VCaP (cell line): ENCODE results near the gene EPHA7.

Source experiments
- H3K27ac ChIP-seq: fragments of 450-650 bp; 2 replicates; pipeline ENCODE4 v1.5.1; 2017
- TF ChIP-seq, protein P1 (sequence below): fragments of 450-650 bp; conservative IDR thresholded peaks from 2 replicates; pipeline ENCODE4 v1.5.1; 2017; ENCODE audit warnings: mild to moderate bottlenecking, moderate library complexity

Gene EPHA7

GRCh38 chr6:93350774-93351173, 68.6 kb downstream of the EPHA7 start:
- TF ChIP-seq, protein P1, sequence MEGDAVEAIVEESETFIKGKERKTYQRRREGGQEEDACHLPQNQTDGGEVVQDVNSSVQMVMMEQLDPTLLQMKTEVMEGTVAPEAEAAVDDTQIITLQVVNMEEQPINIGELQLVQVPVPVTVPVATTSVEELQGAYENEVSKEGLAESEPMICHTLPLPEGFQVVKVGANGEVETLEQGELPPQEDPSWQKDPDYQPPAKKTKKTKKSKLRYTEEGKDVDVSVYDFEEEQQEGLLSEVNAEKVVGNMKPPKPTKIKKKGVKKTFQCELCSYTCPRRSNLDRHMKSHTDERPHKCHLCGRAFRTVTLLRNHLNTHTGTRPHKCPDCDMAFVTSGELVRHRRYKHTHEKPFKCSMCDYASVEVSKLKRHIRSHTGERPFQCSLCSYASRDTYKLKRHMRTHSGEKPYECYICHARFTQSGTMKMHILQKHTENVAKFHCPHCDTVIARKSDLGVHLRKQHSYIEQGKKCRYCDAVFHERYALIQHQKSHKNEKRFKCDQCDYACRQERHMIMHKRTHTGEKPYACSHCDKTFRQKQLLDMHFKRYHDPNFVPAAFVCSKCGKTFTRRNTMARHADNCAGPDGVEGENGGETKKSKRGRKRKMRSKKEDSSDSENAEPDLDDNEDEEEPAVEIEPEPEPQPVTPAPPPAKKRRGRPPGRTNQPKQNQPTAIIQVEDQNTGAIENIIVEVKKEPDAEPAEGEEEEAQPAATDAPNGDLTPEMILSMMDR: no peak
- H3K27ac ChIP-seq: no peak overlapping the region

- no peak overlapping the region for H3K27ac ChIP-seq
- TF ChIP-seq, protein P1: no peak
Measured at GRCh38 chr6:93344333-93344835, 75.0 kb downstream of the EPHA7 start.

DNA sequence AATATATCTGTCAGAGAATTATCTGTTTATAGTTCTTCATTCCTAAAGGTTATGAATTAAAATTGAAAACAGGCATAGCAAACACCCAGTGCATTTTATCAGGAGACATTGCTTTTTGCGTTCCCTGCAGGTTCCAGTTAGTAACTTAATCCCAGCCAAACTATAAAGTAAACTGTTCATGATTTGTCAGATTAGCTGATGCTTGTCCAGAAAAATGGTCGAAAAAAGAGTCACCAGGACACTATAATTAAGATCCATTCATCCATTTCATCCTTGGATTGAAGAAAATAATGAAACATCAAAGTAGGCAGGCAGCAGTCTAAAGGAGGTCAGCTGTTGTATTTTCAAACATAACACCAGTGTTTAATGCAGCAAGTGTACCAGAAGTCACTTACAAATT, 75.9 kb downstream of the EPHA7 start:
- TF ChIP-seq, protein P1: no peak
- no peak overlapping the region for H3K27ac ChIP-seq

DNA sequence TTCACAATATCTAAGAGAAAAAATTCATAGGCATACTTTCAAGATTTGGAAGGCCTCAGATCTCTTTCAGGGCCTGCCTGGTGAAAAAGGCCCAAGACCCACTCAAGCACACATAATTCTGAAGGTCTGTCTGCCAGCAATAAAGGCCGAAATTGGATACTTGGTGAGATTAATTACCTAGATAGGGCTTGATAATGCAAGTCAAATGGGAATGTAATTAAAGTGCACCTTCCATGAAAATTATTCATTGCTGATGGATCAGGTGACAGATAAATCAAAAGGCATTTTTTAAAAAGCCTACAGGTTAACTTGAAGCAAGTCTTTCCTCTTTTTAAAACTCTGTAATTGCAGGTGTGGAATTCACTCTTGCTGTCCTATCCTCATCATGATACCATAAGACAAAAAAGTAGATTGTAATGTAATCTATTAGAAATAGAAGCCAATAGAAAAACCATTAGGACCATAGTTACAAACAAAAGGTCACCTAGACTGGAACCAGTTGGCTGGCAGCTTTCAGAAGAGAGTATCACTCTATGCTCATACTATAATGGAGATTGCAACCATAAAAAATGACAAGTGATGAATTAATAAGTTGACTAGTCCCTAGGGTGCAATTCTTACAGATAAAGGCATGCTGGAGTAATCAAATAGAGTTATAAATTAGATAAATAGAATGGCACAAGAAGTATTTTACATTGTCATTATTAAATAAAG, 77.3 kb downstream of the EPHA7 start:
- peak overlapping the region; percentile 37; the same call in 1 of the 2 replicates for H3K27ac ChIP-seq
- TF ChIP-seq, protein P1: no peak

- TF ChIP-seq, protein P1: no peak
- H3K27ac ChIP-seq: no peak overlapping the region
Measured at GRCh38 chr6:93337772-93338394, 81.5 kb downstream of the EPHA7 start.

DNA sequence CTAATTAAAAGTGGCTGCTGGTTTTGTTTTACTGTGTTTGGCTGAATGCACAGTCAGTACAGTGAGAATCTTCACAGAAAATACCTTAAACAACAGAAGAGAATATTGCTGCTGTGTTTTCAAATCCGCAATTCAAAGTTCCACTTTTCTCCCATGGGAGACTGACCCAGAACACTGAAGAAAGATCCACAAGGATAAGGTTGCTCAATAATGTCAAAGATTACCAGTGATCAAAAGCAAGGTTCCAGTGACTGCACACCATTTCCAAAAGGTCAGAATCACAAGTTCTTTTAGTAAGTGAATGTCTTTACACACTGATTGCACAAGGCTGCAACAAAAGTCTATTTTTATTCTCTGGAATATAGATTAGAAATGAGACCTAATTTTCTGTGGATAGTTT, 82.3 kb downstream of the EPHA7 start:
- TF ChIP-seq, protein P1: no peak
- no peak overlapping the region for H3K27ac ChIP-seq

DNA sequence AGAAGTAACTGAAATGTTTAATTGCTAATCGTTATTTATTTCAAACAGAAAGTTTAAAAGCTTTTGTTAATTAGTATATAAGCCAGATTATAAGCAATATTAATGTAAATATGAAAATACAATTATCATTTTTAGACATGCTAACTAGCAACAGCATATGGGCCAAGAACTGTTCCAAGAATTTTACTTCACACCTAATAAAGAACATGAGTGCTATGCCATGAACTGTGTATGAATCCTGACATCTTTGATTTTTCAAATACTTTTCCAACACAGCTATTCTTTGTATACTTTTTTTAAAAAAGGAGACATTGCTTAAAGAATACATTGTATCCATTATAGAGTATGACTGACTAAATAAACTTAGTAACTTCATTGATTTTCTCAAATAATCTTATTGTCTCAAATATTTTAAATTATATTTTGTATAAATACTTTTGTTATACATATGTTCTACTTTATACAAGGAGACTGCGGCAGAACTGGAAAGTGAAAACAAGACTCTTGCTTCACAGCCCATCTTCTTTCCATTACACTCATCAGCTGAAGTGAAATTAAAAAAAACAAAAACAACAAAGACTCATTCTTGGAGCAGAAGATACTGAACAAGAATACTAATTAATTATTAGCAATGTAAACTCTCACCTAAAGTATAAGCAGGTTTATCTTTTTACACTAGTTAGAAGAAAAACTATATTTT, 89.9 kb downstream of the EPHA7 start:
- TF ChIP-seq, protein P1: no peak
- H3K27ac ChIP-seq: no peak overlapping the region
